ENCODE measurements around the gene FNDC5. TPM values are rescaled to one million over a fixed set of nuclear protein-coding genes. Genes with fewer than 3 reads are reported as not detected.

The FNDC5 gene
- polyA plus RNA-seq, 1 donor (not counting 4 experiments of a cell fraction or from before 2014, with no cell fraction given) = not detected

DNA sequence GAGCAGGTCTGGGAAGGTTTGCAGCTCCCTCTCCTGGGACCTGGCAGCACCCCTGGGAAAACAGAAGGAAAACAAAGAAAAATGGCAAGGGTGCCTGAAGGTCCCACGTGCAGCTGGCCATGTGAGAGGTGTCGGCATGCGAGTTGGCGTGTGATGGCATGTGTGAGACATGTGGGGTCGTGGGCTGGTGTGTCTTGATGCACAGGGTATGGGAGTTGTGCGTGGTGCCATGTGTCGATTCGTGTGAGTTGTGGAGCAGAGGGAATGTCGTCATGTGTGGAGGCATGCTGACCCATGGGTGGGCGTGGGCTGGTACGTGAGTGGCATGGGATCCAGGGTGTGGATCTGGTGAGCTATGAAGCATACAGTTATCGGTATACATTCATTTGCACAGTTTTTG, 16.9 kb upstream of the FNDC5 start:
- DNase-seq (ENCODE audit: low read depth, low spot score) = no peak
- no peak for TF ChIP-seq EZH2 (IDR thresholded peaks at IDR 0.05; ENCODE audit: low read length)
- TF ChIP-seq, protein P1, sequence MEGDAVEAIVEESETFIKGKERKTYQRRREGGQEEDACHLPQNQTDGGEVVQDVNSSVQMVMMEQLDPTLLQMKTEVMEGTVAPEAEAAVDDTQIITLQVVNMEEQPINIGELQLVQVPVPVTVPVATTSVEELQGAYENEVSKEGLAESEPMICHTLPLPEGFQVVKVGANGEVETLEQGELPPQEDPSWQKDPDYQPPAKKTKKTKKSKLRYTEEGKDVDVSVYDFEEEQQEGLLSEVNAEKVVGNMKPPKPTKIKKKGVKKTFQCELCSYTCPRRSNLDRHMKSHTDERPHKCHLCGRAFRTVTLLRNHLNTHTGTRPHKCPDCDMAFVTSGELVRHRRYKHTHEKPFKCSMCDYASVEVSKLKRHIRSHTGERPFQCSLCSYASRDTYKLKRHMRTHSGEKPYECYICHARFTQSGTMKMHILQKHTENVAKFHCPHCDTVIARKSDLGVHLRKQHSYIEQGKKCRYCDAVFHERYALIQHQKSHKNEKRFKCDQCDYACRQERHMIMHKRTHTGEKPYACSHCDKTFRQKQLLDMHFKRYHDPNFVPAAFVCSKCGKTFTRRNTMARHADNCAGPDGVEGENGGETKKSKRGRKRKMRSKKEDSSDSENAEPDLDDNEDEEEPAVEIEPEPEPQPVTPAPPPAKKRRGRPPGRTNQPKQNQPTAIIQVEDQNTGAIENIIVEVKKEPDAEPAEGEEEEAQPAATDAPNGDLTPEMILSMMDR (optimal IDR thresholded peaks at IDR 0.05 in 1 of 3, IDR thresholded peaks at IDR 0.05 in 1 of 3, conservative IDR thresholded peaks at IDR 0.05 in 1 of 3; ENCODE audit: extremely low read depth in 1 of 3, insufficient read depth in 2 of 3, low read length in 3 of 3) = no peak
- H3K4me2 ChIP-seq (ENCODE audit: control insufficient read depth, extremely low read depth, insufficient read depth, low read depth, low read length) = no peak overlapping the region
- peaks cover 51% of the 10 kb centered on the region for H3K27me3 ChIP-seq (ENCODE audit: control insufficient read depth, extremely low read depth, insufficient read depth, low read length)
- no peak overlapping the region for H3K27ac ChIP-seq (ENCODE audit: control insufficient read depth, insufficient read depth, low read length)
- dilution Hi-C loops (cut with MboI; ENCODE audit: extremely low pct_ligation_motif_present, low sequenced_read_pairs) = no loop called here
- peaks cover 4% of the 10 kb centered on the region for H4K20me1 ChIP-seq (ENCODE audit: control insufficient read depth, extremely low read depth, insufficient read depth, low read length)
- H2AFZ ChIP-seq (ENCODE audit: control insufficient read depth, low read length) = no peak overlapping the region
- no peak overlapping the region for H3K9ac ChIP-seq (ENCODE audit: control insufficient read depth, extremely low read depth, insufficient read depth, low read length)
- no peaks in the 10 kb centered on the region for H3K4me1 ChIP-seq (ENCODE audit: control insufficient read depth, extremely low read depth, insufficient read depth, low read length)
- no peaks in the 10 kb centered on the region for H3K79me2 ChIP-seq (ENCODE audit: control insufficient read depth, insufficient read depth, low read length)
- H3K9me1 ChIP-seq (ENCODE audit: control insufficient read depth, extremely low read depth, insufficient read depth, low read length) = no peaks in the 10 kb centered on the region
- FAIRE-seq = no peak
- no peaks in the 10 kb centered on the region for H3K36me3 ChIP-seq (ENCODE audit: control insufficient read depth in 2 of 2, extremely low read depth in 1 of 2, insufficient read depth in 2 of 2, low read length in 2 of 2)
- no peaks in the 10 kb centered on the region for H3K9me3 ChIP-seq (ENCODE audit: control insufficient read depth, low read depth, low read length)
- no peak overlapping the region for H3K4me3 ChIP-seq (ENCODE audit: control insufficient read depth in 2 of 3, extremely low read depth in 1 of 3, insufficient read depth in 2 of 3, low read depth in 1 of 3, low read length in 3 of 3)

DNA sequence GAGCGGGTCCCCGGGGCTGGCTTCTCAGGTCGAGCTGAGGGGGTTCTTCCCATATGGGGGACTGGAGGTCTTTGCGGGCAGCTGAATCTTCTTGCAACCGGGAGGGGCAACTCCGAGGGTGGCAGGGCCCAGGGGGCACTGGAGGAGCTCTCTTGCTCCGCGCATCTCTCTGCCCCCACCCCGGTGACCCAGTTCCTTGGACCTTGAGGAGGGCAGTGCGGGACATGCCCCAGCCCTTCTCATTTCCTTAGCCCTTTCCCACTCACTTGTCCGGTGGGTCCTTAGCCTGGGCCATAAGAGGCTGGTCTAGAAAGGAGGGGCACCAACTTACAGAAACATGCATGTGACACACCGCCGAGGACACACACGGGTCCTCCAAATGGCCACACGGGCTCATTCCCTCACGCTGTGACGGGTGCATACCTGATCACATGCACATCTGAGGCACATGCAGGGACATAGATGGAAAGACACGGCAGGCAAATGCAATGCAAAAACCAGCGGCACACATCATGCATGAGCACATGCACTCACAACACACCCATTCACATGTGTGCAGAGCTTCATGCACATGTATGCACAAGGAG, 16.2 kb upstream of the FNDC5 start:
- dilution Hi-C loops (cut with MboI; ENCODE audit: extremely low pct_ligation_motif_present, low sequenced_read_pairs) = no loop called here

More for the DNA sequence above, 16.2 kb upstream of the FNDC5 start:
- Histone ChIP-seq H4K20me1 (ENCODE audit: control insufficient read depth, extremely low read depth, insufficient read depth, low read length) (peaks cover 4% of the 10 kb centered on the region), H3K9ac (ENCODE audit: control insufficient read depth, extremely low read depth, insufficient read depth, low read length) (no peak overlapping the region), H3K4me1 (ENCODE audit: control insufficient read depth, extremely low read depth, insufficient read depth, low read length) (no peaks in the 10 kb centered on the region), H3K36me3 (ENCODE audit: control insufficient read depth in 2 of 2, extremely low read depth in 1 of 2, insufficient read depth in 2 of 2, low read length in 2 of 2) (no peaks in the 10 kb centered on the region), H3K9me3 (ENCODE audit: control insufficient read depth, low read depth, low read length) (no peaks in the 10 kb centered on the region), H3K9me1 (ENCODE audit: control insufficient read depth, extremely low read depth, insufficient read depth, low read length) (no peaks in the 10 kb centered on the region), H2AFZ (ENCODE audit: control insufficient read depth, low read length) (no peak overlapping the region), H3K27ac (ENCODE audit: control insufficient read depth, insufficient read depth, low read length) (no peak overlapping the region), H3K4me3 (ENCODE audit: control insufficient read depth in 2 of 3, extremely low read depth in 1 of 3, insufficient read depth in 2 of 3, low read depth in 1 of 3, low read length in 3 of 3) (no peak overlapping the region), H3K4me2 (ENCODE audit: control insufficient read depth, extremely low read depth, insufficient read depth, low read depth, low read length) (no peak overlapping the region), H3K79me2 (ENCODE audit: control insufficient read depth, insufficient read depth, low read length) (no peaks in the 10 kb centered on the region), H3K27me3 (ENCODE audit: control insufficient read depth, extremely low read depth, insufficient read depth, low read length) (peaks cover 47% of the 10 kb centered on the region)
- no peak for FAIRE-seq
- no peak for DNase-seq (ENCODE audit: low read depth, low spot score)
- no peak for TF ChIP-seq EZH2 (IDR thresholded peaks at IDR 0.05; ENCODE audit: low read length)
- TF ChIP-seq, protein P1 (optimal IDR thresholded peaks at IDR 0.05 in 1 of 3, IDR thresholded peaks at IDR 0.05 in 1 of 3, conservative IDR thresholded peaks at IDR 0.05 in 1 of 3; ENCODE audit: extremely low read depth in 1 of 3, insufficient read depth in 2 of 3, low read length in 3 of 3) = no peak

Data from keratinocyte (primary cell).